ENCODE measurements around the gene KIF5A.

KIF5A gene

DNA sequence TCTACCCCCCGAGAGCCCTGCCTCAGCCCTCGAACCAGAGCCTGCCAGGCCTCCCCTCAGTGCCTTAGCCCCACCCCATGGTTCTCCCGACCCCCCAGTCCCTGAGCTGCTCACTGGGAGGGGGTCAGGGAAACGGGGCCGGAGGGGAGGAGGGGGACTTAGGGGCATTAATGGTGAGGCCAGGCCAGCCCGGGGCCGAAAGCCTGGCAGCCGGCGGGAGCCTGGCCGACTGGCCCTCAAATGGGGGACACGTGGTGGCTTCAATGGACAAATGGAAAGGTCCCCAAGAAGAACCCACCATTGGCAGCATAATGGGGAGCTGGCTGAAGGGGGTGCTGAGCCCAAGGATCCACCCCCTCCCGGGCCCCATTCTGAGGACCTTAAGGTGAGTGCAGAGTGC lies 21.7 kb upstream of the KIF5A start:
- H3K27ac ChIP-seq = no peak overlapping the region
- TF ChIP-seq ZFX (IDR thresholded peaks at IDR 0.05) = no peak
- TF ChIP-seq CTCF (conservative IDR thresholded peaks at IDR 0.05) = no peak

DNA sequence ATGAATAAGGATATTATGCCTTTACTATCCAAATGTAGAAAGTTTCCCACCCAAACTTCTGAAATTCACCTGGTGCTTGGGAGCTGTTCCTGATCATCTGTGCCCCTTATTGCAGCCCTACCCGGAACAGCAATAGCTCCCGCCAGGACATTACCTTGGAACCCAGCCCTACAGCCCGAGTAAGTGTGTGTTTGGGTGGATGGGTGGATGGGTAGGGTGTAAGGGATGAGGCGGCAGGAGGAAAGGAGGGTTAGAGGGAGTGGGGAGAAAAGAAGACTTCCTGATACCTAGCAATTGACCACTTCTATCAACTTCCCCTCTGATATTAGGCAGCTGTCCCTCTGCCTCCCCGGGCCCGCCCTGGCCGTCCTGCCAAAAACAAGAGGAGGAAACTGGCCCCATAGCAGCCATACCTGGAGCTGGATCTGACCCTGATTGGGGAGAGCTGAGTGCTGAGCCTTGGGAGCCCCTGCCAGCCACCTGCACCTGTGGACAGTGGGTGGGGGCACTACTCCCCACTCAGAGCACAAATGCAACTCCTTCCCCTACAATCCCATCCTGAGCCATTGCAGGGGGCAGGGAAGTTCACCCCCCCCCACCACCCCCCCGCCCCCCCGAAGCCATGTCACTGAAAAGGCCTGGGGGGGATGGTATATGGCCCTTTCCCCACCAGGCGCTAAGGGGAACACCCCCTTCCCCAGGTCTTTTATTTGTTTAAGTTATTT lies 20.9 kb upstream of the KIF5A start:
- TF ChIP-seq CTCF (conservative IDR thresholded peaks at IDR 0.05) = no peak
- no peak for TF ChIP-seq ZFX (IDR thresholded peaks at IDR 0.05)

GRCh38 chr12:57529831-57530230 lies 20.0 kb upstream of the KIF5A start:
- no peak overlapping the region for H3K27ac ChIP-seq
- TF ChIP-seq ZFX (IDR thresholded peaks at IDR 0.05) = no peak
- no peak for TF ChIP-seq CTCF (conservative IDR thresholded peaks at IDR 0.05)

More for the DNA sequence above, 20.9 kb upstream of the KIF5A start:
- H3K27ac ChIP-seq = no peak overlapping the region

- no peak overlapping the region for H3K27ac ChIP-seq
- TF ChIP-seq ZFX (IDR thresholded peaks at IDR 0.05) = no peak
- TF ChIP-seq CTCF (conservative IDR thresholded peaks at IDR 0.05) = no peak
Observed at GRCh38 chr12:57530396-57531142, 19.3 kb upstream of the KIF5A start.

GRCh38 chr12:57531836-57532235 lies 18.0 kb upstream of the KIF5A start:
- TF ChIP-seq CTCF (conservative IDR thresholded peaks at IDR 0.05) = no peak
- no peak for TF ChIP-seq ZFX (IDR thresholded peaks at IDR 0.05)
- H3K27ac ChIP-seq = no peak overlapping the region

DNA sequence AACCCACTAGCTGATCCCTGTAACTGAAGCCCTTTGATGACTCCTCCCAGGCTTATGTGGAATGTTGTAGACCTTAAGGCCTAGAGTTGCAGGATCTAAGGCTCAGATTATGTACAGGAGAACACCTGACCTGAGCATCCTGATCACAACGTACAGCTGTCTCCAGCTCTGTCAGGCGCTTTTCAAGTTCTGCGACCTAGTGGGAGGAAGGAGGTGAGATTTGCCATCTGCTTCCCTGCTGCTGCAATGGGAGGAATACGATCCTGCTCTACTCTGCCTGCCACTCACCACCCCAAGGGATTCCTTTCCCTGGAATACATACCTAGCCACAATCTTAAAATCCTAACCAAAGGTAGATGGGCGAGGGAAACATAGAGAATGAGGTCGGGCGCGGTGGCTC lies 16.7 kb upstream of the KIF5A start:
- no peak overlapping the region for H3K27ac ChIP-seq
- TF ChIP-seq ZFX (IDR thresholded peaks at IDR 0.05) (no peak), CTCF (conservative IDR thresholded peaks at IDR 0.05) (no peak)

DNA sequence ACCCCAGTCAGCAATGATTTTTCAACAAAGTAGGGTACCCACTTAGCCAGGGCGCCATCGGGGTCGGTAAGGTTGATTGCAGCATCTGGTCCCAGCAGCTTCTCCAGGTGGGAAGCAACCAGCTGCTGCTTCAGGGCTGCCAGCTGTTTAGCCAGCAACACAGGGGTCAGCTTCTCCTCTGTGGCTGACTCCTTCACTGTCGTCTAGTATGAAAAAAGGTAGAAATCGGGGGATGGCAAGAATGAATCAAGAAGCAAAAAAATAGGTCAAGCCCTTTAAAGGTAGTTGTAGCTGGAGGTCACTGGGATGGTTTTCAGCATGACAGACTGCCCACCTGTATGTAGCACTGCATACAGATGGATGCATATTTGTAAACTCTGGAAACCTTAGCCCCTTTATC lies 15.6 kb upstream of the KIF5A start:
- no peak for TF ChIP-seq CTCF (conservative IDR thresholded peaks at IDR 0.05)

More for the DNA sequence above, 15.6 kb upstream of the KIF5A start:
- H3K27ac ChIP-seq = no peak overlapping the region

Data from C4-2B (cell line).